ENCODE results near the gene TMEM88.

GRCh38 chr17:7818026-7818425, 36.8 kb upstream of the TMEM88 start:
- TF ChIP-seq CREB1 (IDR thresholded peaks at IDR 0.05), result no peak
- TF ChIP-seq EP300 (IDR thresholded peaks at IDR 0.05; ENCODE audit: borderline replicate concordance in 1 of 2, low read depth in 2 of 2, low read length in 2 of 2), result no peak
- no peak for TF ChIP-seq CTCF (IDR thresholded peaks at IDR 0.05; ENCODE audit: control extremely low read depth in 1 of 3, insufficient read depth in 1 of 3, low read depth in 1 of 3, low read length in 3 of 3)
- no peak for TF ChIP-seq NANOG (IDR thresholded peaks at IDR 0.05; ENCODE audit: insufficient read depth, low read depth, low read length, poor library complexity, severe bottlenecking)
- TF ChIP-seq BCL11A (IDR thresholded peaks at IDR 0.05; ENCODE audit: low read depth in 2 of 2, low read length in 2 of 2), result no peak
